H1 (cell line): ENCODE results near the gene HOXB3. TPM values are rescaled to one million over a fixed set of nuclear protein-coding genes. Genes with fewer than 3 reads are reported as not detected.

ENCODE experiments used
- CTCF ChIA-PET: fragments of 300-600 bp; sonication (Branson Sonifier 250); formaldehyde crosslinking; loops from one replicate; lab custom pipeline; 2021; ENCODE audit not compliant: partially characterized antibody; lab: Charles Lee
- POLR2A ChIA-PET: fragments of 300-600 bp; sonication (Branson Sonifier 250); formaldehyde crosslinking; loops from one replicate; lab custom pipeline; 2021; ENCODE audit warnings: inconsistent platforms; ENCODE audit not compliant: partially characterized antibody; lab: Charles Lee
- DNase-seq, 2 experiments: peaks; one replicate each; pipeline versions ENCODE4 v3.0.0 to v3.0.0-alpha.2; 2010 to 2022; ENCODE audit warnings: low spot score in 2 of 2, low read depth in 1 of 2, mixed read lengths in 1 of 2
- FAIRE-seq: peaks from 2 replicates; lab custom pipeline; 2011; peaks lifted over from hg19 to GRCh38; lab: Jason Lieb, UNC
- H2AFZ ChIP-seq: 2 replicates; pipeline ENCODE4 v1.8.1; 2012; ENCODE audit warnings: low read length, inconsistent platforms
- H2AK5ac ChIP-seq: 2 replicates; pipeline ENCODE4 v1.6.1; 2013; ENCODE audit warnings: low read depth, low read length
- H2BK120ac ChIP-seq: replicated peaks from 2 replicates; pipeline ENCODE3; 2013; ENCODE audit warnings: low read depth, low read length, inconsistent platforms
- H2BK12ac ChIP-seq: 2 replicates; pipeline ENCODE4 v1.6.1; 2013; ENCODE audit warnings: low read depth, low read length
- H2BK15ac ChIP-seq: 2 replicates; pipeline ENCODE4 v1.6.1; 2013; ENCODE audit warnings: low read length
- H2BK20ac ChIP-seq: 2 replicates; pipeline ENCODE4 v1.6.1; 2013; ENCODE audit warnings: low read length
- H2BK5ac ChIP-seq: 2 replicates; pipeline ENCODE4 v1.6.1; 2013; ENCODE audit warnings: low read depth, low read length
- H3K14ac ChIP-seq: 2 replicates; pipeline ENCODE4 v1.6.1; 2013; ENCODE audit warnings: inconsistent platforms; ENCODE audit not compliant: insufficient read length
- H3K18ac ChIP-seq: 2 replicates; pipeline ENCODE4 v1.6.1; 2013; ENCODE audit warnings: low read length; ENCODE audit errors: extremely low read depth
- H3K23ac ChIP-seq: 2 replicates; pipeline ENCODE4 v1.6.1; 2013; ENCODE audit warnings: inconsistent platforms; ENCODE audit not compliant: insufficient read length
- H3K23me2 ChIP-seq: 2 replicates; pipeline ENCODE4 v1.6.1; 2013; ENCODE audit warnings: low read depth, low read length
- H3K27ac ChIP-seq: 2 replicates; pipeline ENCODE4 v1.6.1; 2011; ENCODE audit warnings: low read depth, low read length, inconsistent platforms
- H3K27me3 ChIP-seq, 4 experiments: replicated peaks in 1 of 4; 1 replicate in 1 of 4; 2 replicates in 3 of 4; pipeline versions ENCODE4 v1.6.1 to v1.8.1; 2011 to 2013; ENCODE audit warnings: low read length in 3 of 4, mild to moderate bottlenecking in 3 of 4, inconsistent platforms in 2 of 4, mixed read lengths in 2 of 4, moderate library complexity in 1 of 4; ENCODE audit not compliant: control insufficient read depth in 3 of 4, insufficient read depth in 3 of 4; ENCODE audit errors: extremely low read depth in 1 of 4
- H3K36me3 ChIP-seq, 4 experiments: 2 replicates each; pipeline versions ENCODE4 v1.6.1 to v1.8.1; 2011 to 2013; ENCODE audit warnings: mild to moderate bottlenecking in 4 of 4, low read length in 3 of 4, moderate library complexity in 2 of 4, control low read depth in 1 of 4, inconsistent platforms in 1 of 4; ENCODE audit not compliant: insufficient read depth in 4 of 4, control insufficient read depth in 2 of 4
- H3K4ac ChIP-seq: replicated peaks from 2 replicates; pipeline ENCODE3; 2013; ENCODE audit warnings: low read length, low read depth, mixed read lengths, inconsistent platforms; ENCODE audit not compliant: insufficient read length
- H3K4me1 ChIP-seq, 4 experiments: replicated peaks in 1 of 4; 1 replicate in 1 of 4; 2 replicates in 3 of 4; pipeline versions ENCODE4 v1.6.1 to v1.8.1; 2011 to 2013; ENCODE audit warnings: low read length in 3 of 4, inconsistent platforms in 2 of 4, mixed read lengths in 1 of 4; ENCODE audit not compliant: insufficient read depth in 4 of 4, control insufficient read depth in 3 of 4
- H3K4me2 ChIP-seq, 2 experiments: 2 replicates each; pipeline versions ENCODE4 v1.6.1 to v1.8.1; 2011 to 2013; ENCODE audit warnings: low read depth in 2 of 2, low read length in 2 of 2, control low read depth in 1 of 2, inconsistent platforms in 1 of 2, mild to moderate bottlenecking in 1 of 2; ENCODE audit not compliant: insufficient read depth in 1 of 2
- H3K4me3 ChIP-seq, 4 experiments: fragments of 200-600, 300-600 bp in 1 of 4; sonication (generic), shearing (Covaris generic), sonication (Bioruptor Twin) in 1 of 4; 2 replicates each; pipeline versions ENCODE4 v1.5.1 to v1.8.1; 2011 to 2016; ENCODE audit warnings: low read length in 4 of 4, low read depth in 3 of 4, control low read depth in 2 of 4, inconsistent platforms in 2 of 4, mild to moderate bottlenecking in 2 of 4, mixed read lengths in 1 of 4, moderate library complexity in 1 of 4; ENCODE audit not compliant: insufficient read depth in 2 of 4; ENCODE audit errors: extremely low read depth in 1 of 4
- H3K56ac ChIP-seq: replicated peaks from 2 replicates; pipeline ENCODE3; 2013; ENCODE audit warnings: low read depth, mild to moderate bottlenecking, mixed read lengths, low read length, inconsistent platforms; ENCODE audit not compliant: insufficient read length
- H3K79me1 ChIP-seq: 2 replicates; pipeline ENCODE4 v1.6.1; 2013; ENCODE audit warnings: low read depth, low read length, control low read depth
- H3K79me2 ChIP-seq, 2 experiments: 2 replicates each; pipeline versions ENCODE4 v1.6.1 to v1.8.1; 2012 to 2013; ENCODE audit warnings: low read length in 2 of 2, mild to moderate bottlenecking in 2 of 2, inconsistent platforms in 1 of 2; ENCODE audit not compliant: insufficient read depth in 2 of 2, control insufficient read depth in 1 of 2
- H3K9ac ChIP-seq, 4 experiments: replicated peaks in 1 of 4; 1 replicate in 1 of 4; 2 replicates in 3 of 4; pipeline versions ENCODE4 v1.6.1 to v1.8.1; 2011 to 2013; ENCODE audit warnings: low read depth in 3 of 4, low read length in 3 of 4, control low read depth in 2 of 4, mild to moderate bottlenecking in 2 of 4, moderate library complexity in 2 of 4, inconsistent platforms in 1 of 4; ENCODE audit errors: extremely low read depth in 1 of 4
- H3K9me3 ChIP-seq, 2 experiments: 2 replicates each; pipeline versions ENCODE4 v1.6.1 to v1.8.1; 2012 to 2013; ENCODE audit warnings: mild to moderate bottlenecking in 2 of 2, moderate library complexity in 2 of 2, control low read depth in 1 of 2, inconsistent platforms in 1 of 2, low read depth in 1 of 2, low read length in 1 of 2, mixed read lengths in 1 of 2; ENCODE audit not compliant: insufficient read depth in 2 of 2
- H4K20me1 ChIP-seq, 2 experiments: replicated peaks in 1 of 2; 2 replicates each; pipeline versions ENCODE3 to v1.8.1; 2011 to 2013; ENCODE audit warnings: inconsistent platforms in 2 of 2, low read length in 2 of 2, mild to moderate bottlenecking in 1 of 2; ENCODE audit not compliant: insufficient read depth in 2 of 2, control insufficient read depth in 1 of 2
- H4K5ac ChIP-seq: 2 replicates; pipeline ENCODE4 v1.6.1; 2013; ENCODE audit warnings: low read length, low read depth, mixed read lengths, inconsistent platforms; ENCODE audit not compliant: insufficient read length
- H4K8ac ChIP-seq: 2 replicates; pipeline ENCODE4 v1.8.0; 2013; ENCODE audit warnings: mild to moderate bottlenecking, moderate library complexity, low read length, inconsistent platforms; ENCODE audit not compliant: insufficient read depth; ENCODE audit errors: extremely low read depth
- H4K91ac ChIP-seq: replicated peaks from 2 replicates; pipeline ENCODE3; 2013; ENCODE audit warnings: low read length, mixed read lengths, inconsistent platforms; ENCODE audit not compliant: insufficient read length
- CBX8 ChIP-seq: fragments of 300-800, 300-1000 bp; sonication (generic); IDR thresholded peaks from 2 replicates; pipeline ENCODE4 v1.7.1; 2016; ENCODE audit warnings: low read depth, low read length, borderline replicate concordance
- EGR1 ChIP-seq: IDR thresholded peaks from 2 replicates; pipeline ENCODE4 v1.6.1; 2011; ENCODE audit warnings: low read depth, low read length, borderline replicate concordance
- EZH2 ChIP-seq: fragments of 200-600 bp; sonication (generic); IDR thresholded peaks from 2 replicates; pipeline ENCODE4 v1.7.1; 2012; ENCODE audit warnings: low read depth, mild to moderate bottlenecking, moderate library complexity, low read length, inconsistent platforms; ENCODE audit not compliant: severe bottlenecking
- WGBS, 2 experiments: shearing (Covaris generic) in 1 of 2; methylation state at CpG; one replicate each; pipeline versions ENCODE4 v1.1.6 to v1.1.7; 2013 to 2015; ENCODE audit warnings: low lambda C conversion rate in 2 of 2, mixed read lengths in 2 of 2, inconsistent platforms in 1 of 2, low coverage in 1 of 2, missing lambda C conversion rate in 1 of 2; ENCODE audit not compliant: insufficient replicate concordance in 2 of 2, insufficient coverage in 1 of 2, insufficient read length in 1 of 2; ENCODE audit errors: extremely low coverage in 1 of 2, missing lambda C conversion rate in 1 of 2; 5-methylcytosine and 5-hydroxymethylcytosine counted together
- polyA plus RNA-seq, 7 experiments: library from polyadenylated mRNA; depleted of rRNA in 3 of 7; stranded (reverse) in 5 of 7; unstranded in 2 of 7; fragments of >200 nt in 5 of 7; fragments of 200-250 nt in 2 of 7; gene quantifications; 1 replicate in 5 of 7; 2 replicates in 1 of 7; 4 replicates in 1 of 7; pipeline versions ENCODE4 v1.2.1 to v1.2.3, GENCODE V29; 2011 to 2013; ENCODE audit warnings: missing spikeins in 2 of 7, mixed read lengths in 2 of 7
- total RNA-seq: library from RNA; stranded (reverse); fragmentation: NEBNext Ultra II Directional; extraction: Animal tissue kit (Norgen Biotek cat#: 25700); gene quantifications from 2 replicates; pipeline ENCODE4 v1.2.1, GENCODE V29; 2021

HOXB3 gene
- total and polyA plus RNA-seq, 2 of the 8 experiments (the other 6 are each of a cell fraction or from before 2014, with no cell fraction given): not detected

- CTCF ChIA-PET: interaction anchor here (1.0 to 1.5 kb wide), 5 partner anchors 10 to 15 kb away, joined by 3 to 5 read pairs (median 4); no protein-coding TSS in a partner anchor
- no peak overlapping the region for H2BK15ac ChIP-seq
- FAIRE-seq (no peak), DNase-seq (no peak)
- H2BK12ac ChIP-seq: no peak overlapping the region
- TF ChIP-seq CBX8: 0 out of 2 replicates have a peak, but pooled peaks have one; percentile 35
- TF ChIP-seq EZH2: peak; percentile 97
- no peak for TF ChIP-seq EGR1
- H3K79me2 ChIP-seq: no peaks in the 10 kb centered on the region
- peaks cover 99 to 100% (median 100%) of the 10 kb centered on the region in 4 experiments for H3K27me3 ChIP-seq
- H2AK5ac ChIP-seq: no peak overlapping the region
- no peak overlapping the region for H4K8ac ChIP-seq
- H3K23me2 ChIP-seq: no peaks in the 10 kb centered on the region
- H3K56ac ChIP-seq: no peak overlapping the region
- H3K9ac ChIP-seq: no peak overlapping the region
- peaks cover 0 to 13% (median 3%) of the 10 kb centered on the region in 4 experiments; a peak in 5 of 7 replicates for H3K4me1 ChIP-seq
- H3K4me2 ChIP-seq: no peak overlapping the region; a peak in 1 of 4 replicates
- no peaks in the 10 kb centered on the region for H3K9me3 ChIP-seq
- H4K20me1 ChIP-seq: peaks cover 19 to 38% of the 10 kb centered on the region in 2 experiments
- H4K5ac ChIP-seq: no peak overlapping the region
- WGBS, 2 experiments: 12% methylated on average over 7 of the region's 7 CpGs; no CpG with 5 or more reads in 1 of the 2 experiments
- H3K36me3 ChIP-seq: peaks cover 0 to 12% (median 0%) of the 10 kb centered on the region in 4 experiments; a peak in 1 of 8 replicates
- H3K27ac ChIP-seq: no peak overlapping the region
- POLR2A ChIA-PET: no interaction called here
- no peak overlapping the region for H3K14ac ChIP-seq
- H3K23ac ChIP-seq: no peak overlapping the region
- H3K79me1 ChIP-seq: no peaks in the 10 kb centered on the region
- H2BK20ac ChIP-seq: no peak overlapping the region
- no peak overlapping the region for H2BK120ac ChIP-seq
- no peak overlapping the region for H3K4me3 ChIP-seq
- no peak overlapping the region for H2BK5ac ChIP-seq
- no peak overlapping the region for H3K4ac ChIP-seq
- no peak overlapping the region for H3K18ac ChIP-seq
- H4K91ac ChIP-seq: no peak overlapping the region
- H2AFZ ChIP-seq: no peak overlapping the region
Measured at GRCh38 chr17:48579471-48579759, 10.6 kb downstream of the HOXB3 start.
